Measurements from ENCODE around the gene MNT.
"Not testable (repeated sequence)": the region's sequence is repeated elsewhere in the genome, so short reads cannot be mapped to it uniquely, and the experiment has no call there.

MNT gene, protein sequence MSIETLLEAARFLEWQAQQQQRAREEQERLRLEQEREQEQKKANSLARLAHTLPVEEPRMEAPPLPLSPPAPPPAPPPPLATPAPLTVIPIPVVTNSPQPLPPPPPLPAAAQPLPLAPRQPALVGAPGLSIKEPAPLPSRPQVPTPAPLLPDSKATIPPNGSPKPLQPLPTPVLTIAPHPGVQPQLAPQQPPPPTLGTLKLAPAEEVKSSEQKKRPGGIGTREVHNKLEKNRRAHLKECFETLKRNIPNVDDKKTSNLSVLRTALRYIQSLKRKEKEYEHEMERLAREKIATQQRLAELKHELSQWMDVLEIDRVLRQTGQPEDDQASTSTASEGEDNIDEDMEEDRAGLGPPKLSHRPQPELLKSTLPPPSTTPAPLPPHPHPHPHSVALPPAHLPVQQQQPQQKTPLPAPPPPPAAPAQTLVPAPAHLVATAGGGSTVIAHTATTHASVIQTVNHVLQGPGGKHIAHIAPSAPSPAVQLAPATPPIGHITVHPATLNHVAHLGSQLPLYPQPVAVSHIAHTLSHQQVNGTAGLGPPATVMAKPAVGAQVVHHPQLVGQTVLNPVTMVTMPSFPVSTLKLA

GRCh38 chr17:2400877-2401425 is at the start of gene MNT:
TSS of gene MNT (minus strand) at chr17:2401060. CDS start at chr17:2400712, 348 bp downstream.
- DNase-seq, result peak; percentile 95

- no peak for DNase-seq
These were observed 49.3 kb upstream of the MNT start for GRCh38 chr17:2450016-2450650.

- DNase-seq, result no peak
These were observed 48.6 kb upstream of the MNT start for GRCh38 chr17:2449486-2449885.

GRCh38 chr17:2447479-2447878 is 46.6 kb upstream of the MNT start:
- not testable (repeated sequence) for DNase-seq

GRCh38 chr17:2445638-2446037 is 44.8 kb upstream of the MNT start:
- no peak for DNase-seq

GRCh38 chr17:2444382-2444781 is 43.5 kb upstream of the MNT start:
- DNase-seq, result no peak

- DNase-seq, result no peak
These were observed 41.3 kb upstream of the MNT start for GRCh38 chr17:2442166-2442565.

DNA sequence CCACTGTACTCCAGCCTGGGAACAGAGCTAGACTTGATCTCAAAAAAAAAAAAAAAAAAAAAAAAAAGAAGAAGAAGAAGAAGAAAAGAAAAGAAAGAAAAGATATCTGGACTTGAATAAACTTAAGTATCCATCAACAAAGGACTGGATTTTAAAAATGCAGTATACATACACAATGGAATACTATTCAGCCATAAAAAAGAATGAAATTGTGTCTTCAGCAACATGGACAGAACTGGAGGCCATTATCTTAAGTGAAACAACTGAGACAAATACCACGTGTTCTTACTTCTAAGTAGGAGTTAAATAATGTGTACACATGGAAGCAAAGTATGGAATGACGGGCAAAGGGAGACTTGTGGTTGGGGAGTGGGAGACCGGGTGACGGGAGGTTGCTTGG is 40.1 kb upstream of the MNT start:
- no peak for DNase-seq

- DNase-seq, result not testable (repeated sequence)
These were observed 39.1 kb upstream of the MNT start for GRCh38 chr17:2439997-2440396.

GRCh38 chr17:2438823-2439222 is 38.0 kb upstream of the MNT start:
- no peak for DNase-seq

DNA sequence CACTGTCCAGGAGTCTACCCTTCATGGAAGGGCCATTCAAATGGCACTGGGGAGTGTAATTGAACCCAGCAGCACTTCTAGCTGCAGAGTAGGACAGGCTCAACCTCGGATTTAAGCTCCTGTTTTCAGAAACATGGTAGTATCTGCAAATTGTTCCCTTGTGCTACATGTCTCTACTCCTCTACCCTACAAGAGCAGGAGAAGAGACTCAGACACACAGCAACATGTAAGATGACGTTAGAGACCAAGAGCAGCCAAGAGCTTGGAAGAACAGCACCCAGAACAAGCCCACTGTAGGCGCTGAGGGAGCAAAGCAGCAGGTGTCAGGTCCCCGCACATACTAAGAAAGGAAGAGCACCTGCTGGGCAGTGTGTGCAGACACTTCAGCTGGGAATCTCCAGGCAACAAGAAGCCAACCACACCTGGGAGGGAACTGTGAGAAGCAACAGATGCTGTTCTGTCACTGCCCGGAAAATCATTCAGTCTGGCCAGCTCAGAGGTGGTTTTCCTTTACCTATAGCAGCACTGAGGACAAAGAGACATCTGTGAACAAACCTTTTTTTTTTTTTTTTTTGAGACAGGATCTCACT is 35.6 kb upstream of the MNT start:
- no peak for DNase-seq

GRCh38 chr17:2435862-2436261 is 35.0 kb upstream of the MNT start:
- no peak for DNase-seq

- no peak for DNase-seq
These were observed 34.4 kb upstream of the MNT start for GRCh38 chr17:2435181-2435741.

GRCh38 chr17:2433696-2434095 is 32.8 kb upstream of the MNT start:
- no peak for DNase-seq

DNA sequence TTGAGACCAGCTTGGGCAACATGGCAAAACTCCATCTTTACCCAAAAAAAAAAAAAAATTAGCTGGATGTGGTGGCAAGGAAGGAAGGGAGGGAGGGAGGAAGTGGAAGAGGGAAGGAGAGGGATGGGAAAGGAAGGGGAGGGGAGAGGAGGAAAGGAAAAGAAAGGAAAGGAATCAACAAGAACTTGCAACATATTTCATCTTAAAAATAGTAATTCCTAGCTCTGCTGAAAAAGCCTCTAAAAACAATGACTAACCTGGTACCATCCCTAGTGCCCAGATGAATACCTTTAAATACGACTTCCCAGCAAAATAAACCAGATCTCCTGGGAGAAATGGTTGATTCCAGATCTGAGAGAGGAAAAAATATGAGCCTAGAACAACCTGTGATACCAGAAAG is 27.1 kb upstream of the MNT start:
- no peak for DNase-seq

DNA sequence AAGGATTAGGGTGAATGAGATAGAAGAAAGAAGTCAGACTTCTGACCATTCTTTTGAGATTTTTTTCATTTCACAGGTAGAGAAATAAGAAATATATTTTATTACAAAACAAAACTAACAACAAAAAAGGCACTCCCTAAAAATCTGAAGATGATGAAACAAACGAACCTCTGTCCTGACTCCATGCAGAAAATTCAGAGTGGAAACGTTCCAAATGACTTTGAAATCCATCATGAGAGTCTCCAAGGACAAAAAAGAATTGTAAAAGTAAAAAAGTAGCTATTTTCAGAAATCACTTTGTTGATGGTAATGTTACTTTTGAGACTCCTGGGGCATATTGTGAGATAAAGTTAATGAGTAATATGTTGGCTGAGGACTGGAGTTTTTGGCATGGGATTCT is 26.4 kb upstream of the MNT start:
- DNase-seq, result no peak

DNA sequence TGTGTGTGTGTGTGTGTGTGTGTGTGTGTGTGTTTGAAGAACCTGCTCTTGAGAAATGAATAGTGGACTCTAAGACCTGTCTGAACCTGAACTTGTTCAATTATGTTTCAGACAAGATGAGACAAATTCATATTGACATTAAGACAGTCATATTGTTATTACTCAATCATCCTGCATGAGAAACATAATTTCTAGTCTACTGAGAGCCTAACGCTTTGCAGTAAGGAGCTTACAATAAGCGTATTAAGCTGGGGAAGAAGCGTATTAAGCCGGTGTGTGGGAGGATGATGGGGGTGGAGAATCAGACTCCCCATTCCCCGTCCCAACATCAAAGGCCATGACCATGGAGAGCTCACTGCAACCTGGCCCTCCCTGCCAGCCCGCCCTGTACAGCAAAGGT is 22.4 kb upstream of the MNT start:
- DNase-seq, result no peak

GRCh38 chr17:2421315-2422147 is 20.7 kb upstream of the MNT start:
- DNase-seq, result no peak

DNA sequence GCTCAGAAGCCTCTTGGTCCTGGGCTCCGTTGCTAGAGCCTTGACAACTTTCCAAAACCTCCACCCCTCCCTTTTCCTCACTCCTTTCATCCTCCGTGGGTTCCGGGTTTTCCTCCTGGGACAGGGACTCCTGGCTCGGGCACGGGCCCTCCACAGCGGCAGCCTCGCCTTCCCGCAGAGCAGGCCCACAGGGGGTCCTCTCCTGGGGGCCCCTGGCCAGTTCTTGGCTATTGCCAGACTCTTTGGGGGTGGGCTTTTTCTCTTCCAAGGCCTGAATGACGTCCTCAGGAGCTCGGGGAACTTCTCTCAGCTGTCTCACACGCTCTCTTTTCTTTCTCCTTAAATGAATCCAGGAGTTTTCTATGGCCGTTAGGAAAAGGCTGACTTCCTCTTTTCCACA is 19.3 kb upstream of the MNT start:
- DNase-seq, result peak; percentile 64

- DNase-seq, result no peak
These were observed 18.6 kb upstream of the MNT start for GRCh38 chr17:2419486-2419885.

DNA sequence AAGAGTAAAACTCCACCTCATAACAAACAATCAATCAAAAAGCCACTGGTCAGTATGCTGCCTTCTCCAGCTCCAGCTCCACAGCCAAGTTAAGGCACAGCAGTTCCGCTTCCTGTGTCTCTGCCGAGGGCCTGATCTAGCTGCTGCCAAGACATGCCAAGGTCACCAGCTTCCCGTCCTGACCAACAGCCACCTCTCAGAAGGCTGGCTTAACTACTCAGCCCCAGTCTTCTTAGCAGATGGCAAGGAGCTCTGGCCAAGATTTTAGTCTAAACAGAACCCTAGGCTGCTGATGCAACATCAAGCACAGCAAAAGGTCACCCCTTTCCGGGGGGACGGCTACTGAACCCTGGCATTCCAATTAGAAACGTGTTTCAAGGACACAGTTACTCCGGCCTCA is 17.7 kb upstream of the MNT start:
- DNase-seq, result no peak
